KMS-11 (cell line): Measurements from ENCODE around the gene CCNI2.

ENCODE experiments used
- H2AFZ ChIP-seq: fragments of 200-600 bp; sonication (generic); 2 replicates; pipeline ENCODE4 v1.6.1; 2016; ENCODE audit warnings: antibody characterized with exemption, mixed run types, low read depth
- H3K27ac ChIP-seq: fragments of 200-600 bp; sonication (generic); 2 replicates; pipeline ENCODE4 v1.6.1; 2016; ENCODE audit warnings: mild to moderate bottlenecking, mixed run types
- H3K27me3 ChIP-seq: fragments of 200-600 bp; sonication (generic); 2 replicates; pipeline ENCODE4 v1.6.1; 2017; ENCODE audit warnings: mild to moderate bottlenecking, low read depth, mixed run types, moderate library complexity; ENCODE audit not compliant: insufficient read depth
- H3K36me3 ChIP-seq: fragments of 200-600 bp; sonication (generic); 2 replicates; pipeline ENCODE4 v1.6.1; 2017; ENCODE audit warnings: mild to moderate bottlenecking, mixed run types; ENCODE audit not compliant: insufficient read depth
- H3K4me1 ChIP-seq: fragments of 200-600 bp; sonication (generic); 2 replicates; pipeline ENCODE4 v1.6.1; 2016; ENCODE audit warnings: mild to moderate bottlenecking, low read depth, mixed run types; ENCODE audit not compliant: poor library complexity, severe bottlenecking
- H3K4me2 ChIP-seq: fragments of 200-600 bp; sonication (generic); 2 replicates; pipeline ENCODE4 v1.7.0; 2016; ENCODE audit warnings: mild to moderate bottlenecking, mixed run types
- H3K4me3 ChIP-seq: fragments of 200-600 bp; sonication (generic); IDR thresholded peaks from 2 replicates; pipeline ENCODE4 v1.6.1; 2017; ENCODE audit warnings: low read depth, low read length, mixed read lengths; ENCODE audit not compliant: insufficient read depth
- H3K79me2 ChIP-seq: fragments of 200-600 bp; sonication (generic); 2 replicates; pipeline ENCODE4 v1.6.1; 2016; ENCODE audit warnings: low read depth, mixed run types; ENCODE audit not compliant: insufficient read depth
- H3K9ac ChIP-seq: fragments of 200-600 bp; sonication (generic); 2 replicates; pipeline ENCODE4 v1.6.1; 2016; ENCODE audit warnings: mild to moderate bottlenecking, mixed run types
- H4K20me1 ChIP-seq: fragments of 200-600 bp; sonication (generic); 2 replicates; pipeline ENCODE4 v1.6.1; 2016; ENCODE audit warnings: mild to moderate bottlenecking, mixed run types; ENCODE audit not compliant: insufficient read depth
- TF ChIP-seq, protein P1 (sequence below): fragments of 200-600 bp; sonication (generic); conservative IDR thresholded peaks from 2 replicates; pipeline ENCODE4 v1.6.1; 2017; ENCODE audit warnings: low read depth, mild to moderate bottlenecking, antibody characterized with exemption, low read length, moderate library complexity, mixed read lengths

The CCNI2 gene

DNA sequence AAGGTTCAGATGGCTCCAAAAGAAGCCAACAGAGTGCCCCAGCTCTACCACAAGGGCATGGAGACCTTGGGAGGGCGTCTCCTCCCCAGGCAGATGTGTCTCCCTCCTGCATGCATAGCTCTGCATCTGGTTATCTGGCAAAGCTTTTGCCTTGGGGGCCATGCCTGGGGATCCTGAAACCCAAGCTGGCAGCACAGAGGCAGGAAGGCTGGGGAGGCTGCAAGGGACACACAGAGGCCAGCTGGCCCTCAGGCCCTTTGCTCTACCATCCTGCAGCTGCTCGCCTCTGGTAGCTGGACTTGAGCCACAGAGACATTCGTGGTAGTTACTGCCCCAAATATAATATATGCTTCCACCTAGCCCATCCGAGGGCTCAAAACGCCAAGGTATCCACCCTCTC lies 25.9 kb downstream of the CCNI2 start:
- H3K79me2 ChIP-seq: peaks cover 4% of the 10 kb centered on the region; the same call in 1 of the 2 replicates
- H3K4me1 ChIP-seq: peaks cover 24% of the 10 kb centered on the region
- no peaks in the 10 kb centered on the region for H3K36me3 ChIP-seq
- H3K4me3 ChIP-seq: no peak overlapping the region
- no peak overlapping the region for H3K4me2 ChIP-seq
- TF ChIP-seq, protein P1, sequence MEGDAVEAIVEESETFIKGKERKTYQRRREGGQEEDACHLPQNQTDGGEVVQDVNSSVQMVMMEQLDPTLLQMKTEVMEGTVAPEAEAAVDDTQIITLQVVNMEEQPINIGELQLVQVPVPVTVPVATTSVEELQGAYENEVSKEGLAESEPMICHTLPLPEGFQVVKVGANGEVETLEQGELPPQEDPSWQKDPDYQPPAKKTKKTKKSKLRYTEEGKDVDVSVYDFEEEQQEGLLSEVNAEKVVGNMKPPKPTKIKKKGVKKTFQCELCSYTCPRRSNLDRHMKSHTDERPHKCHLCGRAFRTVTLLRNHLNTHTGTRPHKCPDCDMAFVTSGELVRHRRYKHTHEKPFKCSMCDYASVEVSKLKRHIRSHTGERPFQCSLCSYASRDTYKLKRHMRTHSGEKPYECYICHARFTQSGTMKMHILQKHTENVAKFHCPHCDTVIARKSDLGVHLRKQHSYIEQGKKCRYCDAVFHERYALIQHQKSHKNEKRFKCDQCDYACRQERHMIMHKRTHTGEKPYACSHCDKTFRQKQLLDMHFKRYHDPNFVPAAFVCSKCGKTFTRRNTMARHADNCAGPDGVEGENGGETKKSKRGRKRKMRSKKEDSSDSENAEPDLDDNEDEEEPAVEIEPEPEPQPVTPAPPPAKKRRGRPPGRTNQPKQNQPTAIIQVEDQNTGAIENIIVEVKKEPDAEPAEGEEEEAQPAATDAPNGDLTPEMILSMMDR: no peak
- H4K20me1 ChIP-seq: no peaks in the 10 kb centered on the region
- H3K27me3 ChIP-seq: no peaks in the 10 kb centered on the region
- no peak overlapping the region for H3K9ac ChIP-seq
- no peak overlapping the region for H2AFZ ChIP-seq
- H3K27ac ChIP-seq: no peak overlapping the region

DNA sequence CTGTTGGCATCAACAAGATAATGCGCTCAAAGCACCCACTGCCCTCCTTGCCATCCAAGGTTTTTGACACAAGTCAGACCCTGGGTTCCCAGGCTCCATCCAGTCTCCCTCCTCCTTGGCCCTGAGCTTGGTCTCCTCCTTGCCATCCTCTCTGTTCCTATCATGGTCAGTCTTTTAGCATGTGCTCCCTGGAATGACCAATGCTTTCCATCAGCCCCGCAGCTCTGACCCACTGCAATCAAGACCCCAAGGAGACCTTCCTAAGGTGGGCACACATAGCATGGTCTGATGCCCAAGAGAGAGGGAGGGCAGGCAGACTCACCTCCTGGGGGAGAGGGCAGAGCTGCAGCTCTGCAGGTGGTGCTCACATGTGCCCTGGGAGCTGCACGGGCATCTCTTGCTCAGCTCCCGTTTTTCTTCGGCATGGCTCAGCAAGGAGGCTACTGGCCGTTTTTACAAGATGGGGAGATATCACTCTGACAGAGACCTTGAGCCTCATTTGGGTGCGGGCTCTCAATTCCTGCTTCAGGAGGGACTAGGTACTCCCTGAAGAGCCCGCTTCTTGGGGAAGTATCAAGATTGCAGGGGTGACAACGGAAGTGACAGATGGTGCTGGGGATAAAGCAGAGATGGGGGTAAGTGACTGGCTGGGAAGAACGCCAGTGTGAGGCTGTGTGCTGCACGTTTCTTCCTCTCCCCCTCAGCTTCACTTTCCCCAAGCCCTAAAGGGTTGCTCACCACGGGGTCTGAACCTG lies 26.6 kb downstream of the CCNI2 start:
- H4K20me1 ChIP-seq: no peaks in the 10 kb centered on the region
- H3K4me3 ChIP-seq: no peak overlapping the region
- H3K9ac ChIP-seq: no peak overlapping the region
- TF ChIP-seq, protein P1: no peak
- no peaks in the 10 kb centered on the region for H3K36me3 ChIP-seq
- H3K4me1 ChIP-seq: peaks cover 31% of the 10 kb centered on the region
- no peak overlapping the region for H3K4me2 ChIP-seq
- H3K79me2 ChIP-seq: peaks cover 4% of the 10 kb centered on the region; the same call in 1 of the 2 replicates
- no peak overlapping the region for H3K27ac ChIP-seq
- H3K27me3 ChIP-seq: no peaks in the 10 kb centered on the region
- H2AFZ ChIP-seq: no peak overlapping the region

DNA sequence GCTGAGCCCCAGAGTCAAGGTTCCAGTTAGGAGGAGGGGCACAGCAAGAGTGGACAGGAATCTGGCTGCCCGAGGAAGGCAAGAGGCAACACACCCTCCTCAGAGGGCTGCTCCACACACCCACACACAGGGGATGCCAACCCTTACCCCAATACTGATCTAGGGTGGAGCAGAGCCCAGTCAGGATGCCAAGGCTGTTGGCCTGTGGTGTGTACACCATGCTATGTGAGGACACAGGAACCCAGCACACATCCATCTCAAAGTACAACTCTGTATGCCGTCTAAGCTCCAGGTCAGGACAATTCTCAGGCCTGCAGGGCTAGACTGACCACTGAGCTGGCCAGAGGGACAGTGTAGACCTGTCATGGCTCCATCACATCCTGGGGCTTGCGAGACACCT lies 27.2 kb downstream of the CCNI2 start:
- TF ChIP-seq, protein P1: no peak
- no peak overlapping the region for H3K27ac ChIP-seq
- H3K9ac ChIP-seq: no peak overlapping the region
- no peak overlapping the region for H3K4me3 ChIP-seq
- H3K4me1 ChIP-seq: peaks cover 36% of the 10 kb centered on the region
- H4K20me1 ChIP-seq: no peaks in the 10 kb centered on the region
- no peak overlapping the region for H3K4me2 ChIP-seq
- H2AFZ ChIP-seq: no peak overlapping the region
- H3K36me3 ChIP-seq: no peaks in the 10 kb centered on the region
- H3K27me3 ChIP-seq: no peaks in the 10 kb centered on the region
- peaks cover 4% of the 10 kb centered on the region; the same call in 1 of the 2 replicates for H3K79me2 ChIP-seq

DNA sequence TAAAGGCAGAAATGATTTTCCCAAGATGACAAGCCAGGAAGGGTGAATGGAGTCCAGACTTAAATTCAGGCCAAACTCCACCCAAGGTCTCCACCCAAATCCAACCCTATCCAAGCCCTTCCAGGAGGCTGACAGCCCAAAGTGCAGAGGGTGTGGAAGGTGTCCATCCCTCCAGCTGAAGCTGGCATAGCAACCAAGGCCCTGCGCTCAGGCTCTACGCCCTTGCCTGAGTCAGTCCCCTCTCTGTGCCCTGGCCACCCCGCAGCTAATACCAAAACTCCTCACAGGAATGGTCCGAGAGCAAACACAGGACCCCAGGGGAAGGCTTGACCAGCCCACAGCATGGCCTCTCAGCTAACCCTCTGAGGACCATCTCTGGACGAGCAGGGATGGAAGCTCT lies 27.7 kb downstream of the CCNI2 start:
- Histone ChIP-seq H3K27me3 (no peaks in the 10 kb centered on the region), H3K4me1 (peaks cover 38% of the 10 kb centered on the region), H2AFZ (no peak overlapping the region), H3K9ac (no peak overlapping the region), H3K79me2 (peaks cover 4% of the 10 kb centered on the region; the same call in 1 of the 2 replicates), H3K4me2 (no peak overlapping the region), H3K36me3 (no peaks in the 10 kb centered on the region), H4K20me1 (no peaks in the 10 kb centered on the region), H3K27ac (no peak overlapping the region), H3K4me3 (no peak overlapping the region)
- TF ChIP-seq, protein P1: no peak
